ENCODE measurements around the gene SYNE1.
"Not testable (repeated sequence)": the region's sequence is repeated elsewhere in the genome, so short reads cannot be mapped to it uniquely, and the experiment has no call there.

Gene SYNE1

DNA sequence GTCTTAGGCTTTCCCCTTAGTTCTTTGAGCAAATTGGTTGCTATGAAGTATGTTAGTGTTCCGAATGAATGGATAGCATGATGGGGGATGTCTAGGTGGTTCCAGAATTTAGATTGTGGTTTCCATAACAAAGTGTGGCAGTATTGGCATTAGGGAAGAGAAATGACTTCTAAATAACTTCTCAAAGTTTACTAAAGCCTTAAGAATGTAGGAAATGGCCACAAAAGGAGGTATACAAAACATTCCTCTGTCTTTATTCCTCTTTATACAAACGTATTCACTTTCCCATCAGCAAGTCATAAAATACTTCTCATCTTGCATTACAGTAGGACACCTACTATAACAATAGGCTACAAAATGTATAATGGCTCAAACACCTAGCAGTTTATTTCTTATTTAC is 550.1 kb downstream of the SYNE1 start:
- DNase-seq = no peak

DNA sequence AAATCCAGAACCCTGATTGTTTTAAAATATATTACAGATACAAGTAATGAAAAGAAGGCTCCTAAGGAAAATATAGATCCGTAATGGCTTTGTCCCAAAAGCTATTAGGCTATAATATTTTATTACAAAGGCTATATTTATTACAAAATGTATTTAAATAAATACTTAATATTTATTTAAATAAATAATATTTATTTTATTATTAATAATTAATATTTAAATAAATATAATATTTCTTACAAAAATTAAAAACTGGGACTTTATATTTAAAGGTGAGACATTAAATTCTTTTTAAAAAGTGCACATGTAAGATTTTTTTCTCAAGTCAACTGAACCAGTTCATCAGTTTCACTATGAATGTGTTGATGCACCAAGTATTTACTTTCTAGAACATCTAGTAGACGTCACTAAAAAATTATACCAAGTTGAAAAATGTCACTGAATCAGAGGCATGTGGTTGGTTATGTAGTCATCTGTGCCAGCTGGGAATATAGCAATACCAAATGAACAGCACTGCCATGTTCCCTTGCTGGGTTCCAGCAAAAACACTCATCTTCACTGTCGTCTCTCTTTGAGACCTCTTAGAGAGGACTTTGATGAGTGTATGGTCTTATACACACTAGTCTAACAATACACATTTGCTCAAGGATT is 550.8 kb downstream of the SYNE1 start:
- no peak for DNase-seq

DNA sequence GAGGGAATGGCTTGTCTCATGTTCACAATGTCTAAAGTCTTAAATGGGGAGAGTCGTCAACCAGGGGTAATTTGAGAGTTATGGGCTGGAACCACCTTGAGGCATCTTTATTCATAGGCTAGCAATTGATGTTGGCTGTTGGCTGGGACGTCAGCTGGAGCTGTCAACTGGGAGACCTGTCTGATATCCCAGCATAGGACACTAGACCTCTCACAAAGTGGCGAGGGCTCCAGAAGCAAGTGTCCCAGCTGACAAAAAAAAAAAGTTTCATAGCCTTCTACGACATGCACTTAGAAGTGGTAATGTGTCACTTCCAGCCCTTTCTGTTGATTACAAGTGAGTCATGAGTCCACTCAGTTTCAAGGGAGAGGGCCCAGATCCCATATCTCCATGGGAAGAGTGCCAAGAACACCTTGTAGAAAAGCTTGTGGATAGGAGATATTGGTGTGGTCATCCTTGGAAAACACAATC is 551.7 kb downstream of the SYNE1 start:
- DNase-seq = no peak

DNA sequence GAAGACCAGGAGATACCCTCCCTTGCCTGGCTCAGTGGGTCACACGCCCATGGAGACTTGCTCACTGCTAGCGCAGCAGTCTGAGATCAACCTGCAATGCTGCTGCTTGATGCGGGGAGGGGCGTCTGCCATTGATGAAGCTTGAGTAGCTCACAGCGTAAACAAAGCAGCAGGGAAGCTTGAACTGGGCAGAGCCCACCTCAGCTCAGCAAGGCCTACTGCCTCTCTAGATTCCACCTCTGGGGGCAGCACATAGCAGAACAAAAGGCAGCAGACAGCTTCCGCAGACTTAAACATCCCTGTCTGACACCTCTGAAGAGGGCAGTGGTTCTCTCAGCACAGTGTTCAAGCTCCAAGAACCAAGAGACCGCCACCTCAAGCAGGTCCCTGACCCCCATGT is 558.4 kb downstream of the SYNE1 start:
- DNase-seq = no peak

DNA sequence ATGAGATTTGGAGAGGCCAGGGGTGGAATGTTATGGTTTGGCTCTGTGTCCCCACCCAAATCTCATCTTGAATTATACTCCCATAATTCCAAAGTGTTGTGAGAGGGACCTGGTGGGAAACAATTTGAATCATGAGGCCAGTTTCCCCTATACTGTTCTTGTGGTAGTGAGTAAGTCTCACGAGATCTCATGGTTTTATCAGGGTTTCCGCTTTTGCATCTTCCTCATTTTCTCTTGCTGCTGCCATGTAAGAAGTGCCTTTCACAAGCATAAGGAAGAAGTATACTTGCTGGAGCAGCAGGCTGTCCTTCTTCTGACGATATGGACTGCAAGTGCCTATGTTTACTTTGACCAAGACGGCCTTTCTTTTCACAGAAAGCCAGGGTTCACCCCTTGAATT is 559.2 kb downstream of the SYNE1 start:
- no peak for DNase-seq

DNA sequence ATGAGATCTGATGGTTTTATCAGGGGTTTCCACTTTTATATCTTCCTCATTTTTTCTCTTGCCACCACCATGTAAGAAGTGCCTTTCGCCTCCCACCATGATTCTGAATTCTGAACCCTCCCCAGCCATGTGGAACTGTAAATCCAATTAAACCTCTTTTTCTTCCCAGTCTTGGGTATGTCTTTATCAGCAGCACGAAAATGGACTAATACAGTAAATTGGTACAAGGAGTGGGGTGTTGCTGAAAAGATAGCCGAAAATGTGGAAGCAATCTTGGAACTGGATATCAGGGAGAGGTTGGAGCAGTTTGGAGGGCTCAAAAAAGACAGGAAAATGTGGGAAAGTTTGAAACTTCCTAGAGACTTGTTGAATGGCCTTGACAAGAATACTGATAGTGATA is 560.9 kb downstream of the SYNE1 start:
- not testable (repeated sequence) for DNase-seq

DNA sequence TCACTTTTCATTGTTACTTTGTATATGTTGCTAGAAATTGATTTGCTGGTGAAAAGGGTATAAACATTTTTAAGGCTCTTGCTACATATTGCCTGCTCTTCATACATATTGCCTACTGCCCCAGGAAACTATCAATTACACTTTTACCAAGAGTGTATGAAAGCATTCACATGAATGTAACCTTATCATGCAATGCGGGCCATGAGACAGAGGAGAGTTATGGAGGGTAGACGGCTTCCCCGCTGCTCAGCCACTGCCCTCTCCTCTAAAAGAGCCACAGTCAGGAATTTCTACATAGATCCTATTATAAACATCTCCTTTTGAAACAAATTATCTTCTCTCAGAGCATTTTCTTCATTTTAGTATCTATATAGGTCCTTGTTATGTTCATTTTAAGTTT is 565.3 kb downstream of the SYNE1 start:
- no peak for DNase-seq

Measured in NCI-H69 (cell line).